H1 (cell line): ENCODE measurements around the gene DHRS13. TPM values are rescaled to one million over a fixed set of nuclear protein-coding genes. Genes with fewer than 3 reads are reported as not detected.
A peak's percentile ranks its signal among the peaks of the same experiment; 100 is the strongest.

Experiments used
- ASH2L ChIP-seq: fragments of 200-600, 300-600 bp; sonication (generic); IDR thresholded peaks from one replicate; pipeline ENCODE4 v1.7.1; 2017; ENCODE audit warnings: low read length
- BACH1 ChIP-seq: IDR thresholded peaks from 2 replicates; pipeline ENCODE4 v1.6.1; 2012; ENCODE audit warnings: low read length, improper control_type of control experiment
- BCL11A ChIP-seq, 2 experiments: IDR thresholded peaks; one replicate each; pipeline ENCODE4 v1.6.1; 2011; ENCODE audit warnings: low read depth in 2 of 2, low read length in 2 of 2, mild to moderate bottlenecking in 2 of 2
- CBX5 ChIP-seq: fragments of 300-800, 300-1000 bp; sonication (generic); IDR thresholded peaks from 2 replicates; pipeline ENCODE4 v1.7.1; 2016; ENCODE audit warnings: antibody characterized with exemption, low read length, low read depth
- E2F6 ChIP-seq: IDR thresholded peaks from 2 replicates; pipeline ENCODE4 v1.6.1; 2012; ENCODE audit warnings: inconsistent platforms
- EP300 ChIP-seq, 2 experiments: IDR thresholded peaks; 1 replicate in 1 of 2; 2 replicates in 1 of 2; pipeline ENCODE4 v1.6.1; 2011 to 2012; ENCODE audit warnings: low read depth in 2 of 2, low read length in 2 of 2, mild to moderate bottlenecking in 2 of 2, borderline replicate concordance in 1 of 2, inconsistent platforms in 1 of 2, moderate library complexity in 1 of 2
- GTF2F1 ChIP-seq: IDR thresholded peaks from 2 replicates; pipeline ENCODE4 v1.6.1; 2012; ENCODE audit warnings: low read depth, low read length, improper control_type of control experiment, borderline replicate concordance
- HDAC2 ChIP-seq, 2 experiments: fragments of 300-600 bp in 1 of 2; sonication (generic) in 1 of 2; IDR thresholded peaks; 2 replicates each; pipeline ENCODE4 v1.6.1; 2011 to 2012; ENCODE audit warnings: low read depth in 2 of 2, low read length in 2 of 2, mild to moderate bottlenecking in 2 of 2, moderate library complexity in 2 of 2, borderline replicate concordance in 1 of 2, inconsistent platforms in 1 of 2
- JUN ChIP-seq: IDR thresholded peaks from 2 replicates; pipeline ENCODE4 v1.6.1; 2011; ENCODE audit warnings: low read depth, mild to moderate bottlenecking, improper control_type of control experiment, low read length
- KDM4A ChIP-seq: IDR thresholded peaks from one replicate; pipeline ENCODE4 v1.7.1; 2012; ENCODE audit warnings: low read depth, mild to moderate bottlenecking, moderate library complexity, low read length, inconsistent platforms; ENCODE audit not compliant: severe bottlenecking
- PHF8 ChIP-seq: fragments of 200-600 bp; sonication (generic); conservative IDR thresholded peaks from 2 replicates; pipeline ENCODE4 v1.7.1; 2012; ENCODE audit warnings: low read depth, mild to moderate bottlenecking, inconsistent platforms, low read length, moderate library complexity
- POLR2A ChIP-seq, 2 experiments: IDR thresholded peaks; 1 replicate in 1 of 2; 2 replicates in 1 of 2; pipeline ENCODE4 v1.6.1; 2011; ENCODE audit warnings: low read depth in 2 of 2, low read length in 2 of 2, mild to moderate bottlenecking in 2 of 2; ENCODE audit errors: control extremely low read depth in 1 of 2
- POLR2AphosphoS5 ChIP-seq: IDR thresholded peaks from 2 replicates; pipeline ENCODE4 v1.6.1; 2011; ENCODE audit warnings: low read depth, low read length
- POU5F1 ChIP-seq: IDR thresholded peaks from 2 replicates; pipeline ENCODE4 v1.6.1; 2011; ENCODE audit warnings: low read depth, mild to moderate bottlenecking, low read length, moderate library complexity
- RNF2 ChIP-seq: fragments of 200-900, 300-1000 bp; sonication (generic); IDR thresholded peaks from 2 replicates; pipeline ENCODE4 v1.7.1; 2016; ENCODE audit warnings: borderline replicate concordance, low read depth, mild to moderate bottlenecking, antibody characterized with exemption, low read length; ENCODE audit not compliant: poor library complexity, severe bottlenecking; ENCODE audit errors: missing control alignments
- SAP30 ChIP-seq: fragments of 300-600 bp; sonication (generic); IDR thresholded peaks from 2 replicates; pipeline ENCODE4 v1.7.1; 2012; ENCODE audit warnings: low read length, moderate library complexity, mild to moderate bottlenecking, inconsistent platforms; ENCODE audit not compliant: insufficient read depth, insufficient replicate concordance
- SIN3A ChIP-seq, 2 experiments: IDR thresholded peaks in 1 of 2; conservative IDR thresholded peaks in 1 of 2; 2 replicates each; pipeline ENCODE4 v1.6.1; 2011 to 2012; ENCODE audit warnings: low read length in 2 of 2, improper control_type of control experiment in 1 of 2, low read depth in 1 of 2, mild to moderate bottlenecking in 1 of 2
- SIX5 ChIP-seq: IDR thresholded peaks from 2 replicates; pipeline ENCODE4 v1.6.1; 2011; ENCODE audit warnings: mild to moderate bottlenecking, low read depth, low read length
- TAF7 ChIP-seq: optimal IDR thresholded peaks from 2 replicates; pipeline ENCODE3; 2011; ENCODE audit warnings: low read depth, mild to moderate bottlenecking, inconsistent platforms, low read length, moderate library complexity, borderline replicate concordance
- TBP ChIP-seq: IDR thresholded peaks from 2 replicates; pipeline ENCODE4 v1.6.1; 2011; ENCODE audit warnings: low read depth, low read length, improper control_type of control experiment
- polyA plus RNA-seq, 7 experiments: library from polyadenylated mRNA; depleted of rRNA in 3 of 7; stranded (reverse) in 5 of 7; unstranded in 2 of 7; fragments of >200 nt in 5 of 7; fragments of 200-250 nt in 2 of 7; gene quantifications; 1 replicate in 5 of 7; 2 replicates in 1 of 7; 4 replicates in 1 of 7; pipeline versions ENCODE4 v1.2.1 to v1.2.3, GENCODE V29; 2011 to 2013; ENCODE audit warnings: missing spikeins in 2 of 7, mixed read lengths in 2 of 7
- total RNA-seq: library from RNA; stranded (reverse); fragmentation: NEBNext Ultra II Directional; extraction: Animal tissue kit (Norgen Biotek cat#: 25700); gene quantifications from 2 replicates; pipeline ENCODE4 v1.2.1, GENCODE V29; 2021
- TF ChIP-seq, protein P1 (sequence below): IDR thresholded peaks from 2 replicates; pipeline ENCODE4 v1.6.1; 2012; ENCODE audit warnings: inconsistent platforms

DHRS13 gene
- total and polyA plus RNA-seq, 2 of the 8 experiments (the other 6 are each of a cell fraction or from before 2014, with no cell fraction given), result 23.7 to 30.0 TPM

DNA sequence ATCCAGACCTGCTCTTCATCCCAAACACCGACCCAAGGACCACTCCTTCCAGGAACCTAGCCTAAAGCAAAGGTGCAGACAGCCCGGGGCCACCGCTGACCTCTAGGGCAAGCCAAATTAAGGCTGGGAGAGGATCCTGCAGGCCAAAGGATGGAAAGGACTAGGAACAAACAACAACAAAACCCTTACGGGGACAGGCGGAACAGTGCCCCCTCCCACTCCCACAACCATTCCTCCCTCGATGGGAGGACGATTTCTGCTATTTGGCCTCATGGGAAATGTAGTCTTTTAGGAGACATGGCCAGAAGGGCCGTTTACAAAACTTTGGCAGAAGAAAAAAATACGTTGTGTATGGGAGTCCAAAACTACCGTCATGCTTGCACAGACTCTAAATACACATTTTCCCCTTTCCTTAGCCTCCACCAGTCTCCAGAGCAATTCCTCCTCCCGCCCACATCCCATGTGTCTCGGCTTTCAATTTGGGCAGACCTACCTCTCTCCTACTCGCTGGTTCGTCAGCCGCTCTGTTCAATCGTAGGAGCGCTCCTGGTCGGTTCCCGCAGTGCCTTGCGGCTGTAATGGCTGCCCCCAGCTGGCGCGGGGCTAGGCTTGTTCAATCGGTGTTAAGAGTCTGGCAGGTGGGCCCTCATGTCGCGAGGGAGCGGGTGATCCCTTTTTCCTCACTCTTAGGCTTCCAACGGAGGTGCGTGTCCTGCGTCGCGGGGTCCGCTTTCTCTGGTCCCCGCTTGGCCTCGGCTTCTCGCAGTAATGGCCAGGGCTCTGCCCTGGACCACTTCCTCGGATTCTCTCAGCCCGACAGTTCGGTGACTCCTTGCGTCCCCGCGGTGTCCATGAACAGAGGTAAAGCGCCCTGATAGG, 48.2 kb downstream of the DHRS13 start, which contains the start of gene ERAL1 (continued):
- TF ChIP-seq CBX5, result no peak
- TF ChIP-seq SIX5, result peak; percentile 66
- TF ChIP-seq ASH2L, result peak; percentile 83
- peak; percentile 88 for TF ChIP-seq TBP
- no peak for TF ChIP-seq POU5F1
- no peak for TF ChIP-seq JUN
- no peak for TF ChIP-seq BCL11A (IDR thresholded peaks at IDR 0.05; ENCODE audit: low read depth in 2 of 2, low read length in 2 of 2)
- TF ChIP-seq RNF2, result no peak
- no peak for TF ChIP-seq EP300 (IDR thresholded peaks at IDR 0.05; ENCODE audit: borderline replicate concordance in 1 of 2, low read depth in 2 of 2, low read length in 2 of 2)
- TF ChIP-seq, protein P1, sequence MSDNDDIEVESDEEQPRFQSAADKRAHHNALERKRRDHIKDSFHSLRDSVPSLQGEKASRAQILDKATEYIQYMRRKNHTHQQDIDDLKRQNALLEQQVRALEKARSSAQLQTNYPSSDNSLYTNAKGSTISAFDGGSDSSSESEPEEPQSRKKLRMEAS, result peak; percentile 71; the same call in 1 of the 2 replicates
- TF ChIP-seq POLR2A (IDR thresholded peaks at IDR 0.05; ENCODE audit: control extremely low read depth in 1 of 2, low read depth in 2 of 2, low read length in 2 of 2), result peak; percentile 82 to 93
- TF ChIP-seq GTF2F1, result no peak
- TF ChIP-seq SIN3A (conservative IDR thresholded peaks at IDR 0.05 in 1 of 2, IDR thresholded peaks at IDR 0.05 in 1 of 2; ENCODE audit: low read depth in 1 of 2, low read length in 2 of 2), result peak; percentile 22 to 92; a peak in 1 of 4 replicates
- peak; percentile 82 for TF ChIP-seq KDM4A
- TF ChIP-seq BACH1, result no peak
- TF ChIP-seq E2F6, result 0 out of 2 replicates have a peak, but pooled peaks have one; percentile 38
- TF ChIP-seq POLR2AphosphoS5, result peak; percentile 72
- peak in 1 of 2 experiments; percentile 95; a peak in 2 of 4 replicates for TF ChIP-seq HDAC2 (IDR thresholded peaks at IDR 0.05; ENCODE audit: borderline replicate concordance in 1 of 2, low read depth in 2 of 2, low read length in 2 of 2)
- peak; percentile 94 for TF ChIP-seq SAP30
- TF ChIP-seq TAF7, result peak; percentile 68
- peak; percentile 87 for TF ChIP-seq PHF8
